COLO829 (cell line): ENCODE measurements around the gene DUSP28.

Experiments used
- DNase-seq: peaks from one replicate; pipeline ENCODE4 v3.0.0; 2012; ENCODE audit warnings: low spot score

The DUSP28 gene

GRCh38 chr2:240586919-240587800 lies 27.0 kb downstream of the DUSP28 start:
- no peak for DNase-seq

DNA sequence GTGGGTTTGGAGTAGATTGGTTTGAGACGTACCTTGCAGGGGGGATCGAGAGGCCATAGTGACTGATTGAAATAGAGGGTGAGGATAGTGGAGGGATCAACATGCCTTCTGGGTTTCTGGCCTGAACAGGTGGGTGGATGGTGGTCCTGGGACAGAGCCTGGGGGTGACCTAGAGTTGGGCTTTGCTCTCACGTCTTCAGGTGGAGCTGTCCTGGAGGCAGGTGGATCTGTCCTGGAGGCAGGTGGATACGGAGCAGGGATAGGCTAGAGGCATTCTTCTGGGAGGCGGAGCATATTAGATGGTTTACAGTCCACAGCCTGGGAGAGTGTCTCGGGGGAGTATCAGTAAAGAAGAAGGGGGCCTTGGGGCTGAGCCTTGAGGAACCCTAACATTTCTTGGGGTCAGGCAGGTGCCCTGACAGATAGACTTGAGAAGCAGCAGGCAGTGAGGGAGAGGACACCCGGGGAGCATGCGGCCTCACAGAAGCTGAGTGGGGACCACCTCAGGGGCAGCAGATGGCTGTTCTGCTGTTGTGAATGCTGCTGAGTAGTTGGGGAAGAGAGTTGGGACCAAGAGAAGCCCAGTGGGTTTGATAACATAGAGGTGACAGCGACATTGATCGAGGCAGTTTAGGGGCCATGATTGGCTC lies 28.0 kb downstream of the DUSP28 start:
- DNase-seq = no peak

GRCh38 chr2:240588669-240589068 lies 28.5 kb downstream of the DUSP28 start:
- no peak for DNase-seq

- no peak for DNase-seq
Measured at GRCh38 chr2:240589375-240589774, 29.2 kb downstream of the DUSP28 start.

DNA sequence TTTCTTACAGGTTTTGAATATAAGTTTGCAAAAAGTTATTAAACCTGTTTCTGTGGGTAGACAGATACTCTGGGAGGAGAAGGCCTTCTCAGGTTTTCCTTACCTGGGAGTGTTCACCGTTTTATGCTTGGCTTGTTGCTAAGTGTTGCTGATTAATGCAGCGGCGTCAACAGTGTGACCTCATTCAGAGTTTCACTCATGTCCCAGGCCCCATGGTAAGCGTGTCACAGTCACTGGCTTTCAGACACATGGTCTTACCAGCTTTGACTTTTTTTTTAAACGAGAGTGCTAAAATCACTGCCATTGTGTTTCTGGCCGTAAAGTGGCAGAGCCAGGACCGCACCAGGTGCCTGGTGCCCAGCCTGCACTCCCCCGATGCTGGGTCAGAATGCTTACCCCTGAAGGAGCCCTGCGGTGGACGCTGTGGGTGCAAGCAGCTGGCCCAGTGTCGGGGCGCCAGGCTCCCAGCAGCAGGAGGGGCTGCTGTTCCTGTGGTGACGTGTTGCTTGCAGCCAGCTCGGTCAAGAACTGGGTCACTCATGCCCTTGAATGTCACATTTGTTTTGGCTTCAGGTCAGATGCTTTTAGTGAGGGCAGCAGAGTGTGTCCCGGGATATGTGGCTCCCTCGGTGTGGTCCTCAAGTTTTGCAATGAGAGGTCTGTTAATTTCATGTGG lies 29.8 kb downstream of the DUSP28 start:
- no peak for DNase-seq

- DNase-seq = no peak
Measured at GRCh38 chr2:240590681-240591111, 30.5 kb downstream of the DUSP28 start.

DNA sequence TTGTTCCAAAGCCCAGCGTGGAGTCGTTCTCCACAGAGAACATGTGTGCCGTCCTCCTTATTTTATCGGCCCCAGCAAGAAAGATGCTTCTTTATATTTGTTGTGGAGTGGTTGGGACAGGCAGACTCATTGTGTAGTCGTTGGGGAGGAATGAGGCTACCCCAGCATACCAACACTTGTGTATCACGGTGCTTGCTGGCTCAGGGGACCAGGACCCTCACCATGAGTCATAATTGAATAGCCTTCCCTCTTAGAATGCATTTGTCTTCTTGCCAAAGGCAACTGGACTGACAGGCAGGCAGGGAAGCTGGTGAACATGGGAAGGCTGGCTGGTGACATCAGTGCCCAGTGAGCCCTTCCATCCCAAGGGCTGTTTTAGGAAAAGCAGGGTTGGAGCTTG lies 31.1 kb downstream of the DUSP28 start:
- no peak for DNase-seq

DNA sequence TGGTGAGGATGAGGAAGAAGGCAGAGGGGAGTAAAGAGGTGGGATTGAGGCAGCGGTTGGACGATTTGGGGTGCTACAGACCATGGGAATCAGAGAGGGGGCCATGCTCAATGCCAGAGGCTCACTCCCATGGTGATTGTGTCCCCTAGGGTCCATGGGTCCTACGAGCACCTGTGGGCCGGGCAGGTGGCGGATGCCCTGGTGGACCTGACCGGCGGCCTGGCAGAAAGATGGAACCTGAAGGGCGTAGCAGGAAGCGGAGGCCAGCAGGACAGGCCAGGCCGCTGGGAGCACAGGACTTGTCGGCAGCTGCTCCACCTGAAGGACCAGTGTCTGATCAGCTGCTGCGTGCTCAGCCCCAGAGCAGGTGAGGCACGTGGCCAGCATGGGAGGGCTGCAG lies 31.6 kb downstream of the DUSP28 start:
- no peak for DNase-seq

DNA sequence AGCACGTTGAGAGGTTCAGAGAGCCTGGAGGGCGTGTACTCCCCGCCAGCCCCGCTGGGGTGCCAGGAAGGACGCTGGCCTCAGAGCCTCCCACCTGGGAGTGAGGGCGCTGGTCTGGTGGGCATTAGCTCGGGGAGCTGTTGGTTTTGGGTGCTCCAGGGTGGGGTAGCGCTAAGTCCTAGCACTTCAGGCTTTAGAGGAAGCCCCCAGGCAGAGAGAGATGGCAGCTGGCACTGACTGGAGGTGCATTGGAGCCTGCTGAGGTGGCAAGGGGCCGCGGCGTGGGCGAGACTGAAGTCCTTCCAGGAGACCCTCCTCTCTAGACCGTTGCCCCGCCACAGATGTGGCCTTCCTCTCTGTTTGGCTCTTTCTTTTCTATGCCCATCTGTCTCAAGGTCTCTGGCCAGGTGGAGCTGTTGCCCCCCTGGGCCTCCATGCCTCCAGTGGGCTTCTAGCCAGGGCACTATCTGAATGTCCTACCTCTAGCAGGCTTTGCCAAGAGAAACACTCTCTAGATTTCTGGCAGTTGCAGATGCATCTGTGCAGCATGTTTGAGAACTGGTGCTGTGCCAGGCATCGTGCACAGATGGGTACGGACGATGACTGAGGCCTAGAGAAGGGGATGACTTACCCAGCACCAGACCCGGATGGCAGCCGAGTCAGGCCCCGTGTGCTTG lies 33.0 kb downstream of the DUSP28 start:
- no peak for DNase-seq

- DNase-seq = no peak
Measured at GRCh38 chr2:240593703-240594451, 33.7 kb downstream of the DUSP28 start.

DNA sequence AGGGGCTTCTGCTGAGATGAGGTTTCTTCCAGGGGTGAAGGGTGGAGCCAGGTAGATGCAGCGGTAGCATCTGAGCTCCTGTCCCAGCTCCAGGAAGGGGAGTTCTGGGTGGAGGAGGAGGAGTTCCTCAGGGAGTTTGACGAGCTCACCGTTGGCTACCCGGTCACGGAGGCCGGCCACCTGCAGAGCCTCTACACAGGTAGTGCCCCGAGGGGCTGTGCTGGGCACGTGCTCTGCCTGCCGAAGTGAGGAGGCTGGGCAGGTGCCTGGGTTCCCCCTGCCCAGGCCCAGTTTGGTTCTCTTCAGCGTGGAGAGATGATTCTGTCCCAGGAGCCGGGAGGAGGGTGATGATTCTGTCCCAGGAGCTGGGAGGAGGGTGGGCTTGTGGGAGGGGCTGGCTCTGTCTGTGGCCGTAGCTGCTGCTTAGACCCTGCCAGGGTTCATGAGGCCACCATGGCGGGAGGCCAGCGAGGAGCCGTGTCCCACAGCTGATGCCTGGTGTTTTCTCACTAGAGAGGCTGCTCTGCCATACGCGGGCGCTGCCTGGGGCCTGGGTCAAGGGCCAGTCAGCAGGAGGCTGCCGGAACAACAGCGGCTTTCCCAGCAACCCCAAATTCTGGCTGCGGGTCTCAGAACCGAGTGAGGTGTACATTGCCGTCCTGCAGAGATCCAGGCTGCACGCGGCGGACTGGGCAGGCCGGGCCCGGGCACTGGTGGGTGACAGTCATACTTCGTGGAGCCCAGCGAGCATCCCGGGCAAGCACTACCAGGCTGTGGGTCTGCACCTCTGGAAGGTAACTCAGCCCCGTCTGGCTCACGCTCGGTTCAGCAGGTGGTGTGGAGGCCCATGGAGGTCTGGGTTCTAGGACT lies 34.6 kb downstream of the DUSP28 start:
- DNase-seq = no peak

DNA sequence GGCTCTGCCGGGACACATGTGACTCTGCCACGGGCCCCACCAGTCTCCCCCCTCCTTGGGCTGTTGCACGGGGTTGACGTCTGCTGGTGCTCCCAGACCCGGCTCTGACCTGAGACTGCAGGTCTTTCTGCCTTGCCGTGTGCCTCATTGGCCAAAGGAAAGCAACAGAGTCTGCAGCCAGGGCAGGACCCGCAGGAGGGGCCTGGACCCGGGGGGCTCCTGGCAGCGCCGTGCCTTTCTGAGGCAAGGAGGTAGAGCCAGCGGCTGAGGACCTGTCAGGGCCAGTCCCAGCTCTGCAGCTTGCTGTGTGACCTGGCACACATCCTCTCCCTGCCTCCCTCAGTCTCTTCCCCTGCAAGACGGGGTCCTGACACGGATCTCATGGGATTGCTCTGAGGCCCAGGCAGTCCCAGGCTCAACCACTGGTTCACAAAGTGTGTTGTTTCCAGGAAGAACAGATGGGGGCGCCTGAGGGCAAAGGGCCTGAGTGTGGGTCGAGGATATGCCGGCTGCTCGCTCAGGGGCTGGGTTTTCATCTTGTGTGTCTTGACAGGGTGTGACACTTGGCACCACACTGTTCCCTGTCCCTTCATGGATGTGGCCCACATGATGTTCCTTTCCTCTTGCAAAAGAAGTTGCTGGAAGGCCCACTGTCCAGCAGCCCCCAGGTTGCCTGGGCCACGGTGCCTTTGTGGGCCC lies 35.4 kb downstream of the DUSP28 start:
- DNase-seq = no peak

- no peak for DNase-seq
Measured at GRCh38 chr2:240596080-240596460, 35.9 kb downstream of the DUSP28 start.

DNA sequence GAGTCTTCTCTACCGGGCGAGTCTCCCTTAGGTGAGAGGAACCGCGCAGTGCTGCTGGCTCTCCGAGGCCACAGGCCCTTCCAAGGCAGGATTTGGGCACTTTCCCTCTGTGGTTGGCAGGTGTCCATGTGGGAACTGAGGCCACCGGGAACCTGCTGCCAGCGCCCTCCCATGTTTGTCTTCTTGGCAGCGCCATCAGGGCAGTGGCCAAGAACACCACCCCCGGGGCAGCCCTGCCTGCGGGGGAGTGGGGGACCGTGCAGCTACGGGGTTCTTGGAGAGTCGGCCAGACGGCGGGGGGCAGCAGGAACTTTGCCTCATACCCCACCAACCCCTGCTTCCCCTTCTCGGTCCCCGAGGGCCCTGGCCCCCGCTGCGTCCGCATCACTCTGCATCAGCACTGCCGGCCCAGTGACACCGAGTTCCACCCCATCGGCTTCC lies 36.4 kb downstream of the DUSP28 start:
- DNase-seq = no peak

DNA sequence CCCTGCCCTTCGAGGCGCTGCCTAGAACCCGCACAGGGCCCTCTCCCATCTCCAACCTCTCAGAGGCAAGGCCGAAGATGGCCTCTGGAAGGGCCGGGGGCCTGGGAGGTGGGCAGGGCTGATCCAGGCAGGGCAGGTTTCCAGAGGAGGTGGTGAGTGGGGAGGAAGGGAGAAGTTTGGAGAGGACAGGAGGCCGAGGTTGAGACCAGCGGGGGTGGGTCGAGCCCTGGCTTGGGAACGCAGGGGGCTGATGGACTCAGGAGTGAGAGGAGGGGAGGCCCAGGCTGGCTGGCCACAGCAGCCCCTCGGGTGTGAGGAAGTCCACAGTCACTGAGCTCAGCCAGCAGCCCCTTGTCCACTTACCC lies 36.9 kb downstream of the DUSP28 start:
- no peak for DNase-seq

- no peak for DNase-seq
Measured at GRCh38 chr2:240597419-240598181, 37.4 kb downstream of the DUSP28 start.

DNA sequence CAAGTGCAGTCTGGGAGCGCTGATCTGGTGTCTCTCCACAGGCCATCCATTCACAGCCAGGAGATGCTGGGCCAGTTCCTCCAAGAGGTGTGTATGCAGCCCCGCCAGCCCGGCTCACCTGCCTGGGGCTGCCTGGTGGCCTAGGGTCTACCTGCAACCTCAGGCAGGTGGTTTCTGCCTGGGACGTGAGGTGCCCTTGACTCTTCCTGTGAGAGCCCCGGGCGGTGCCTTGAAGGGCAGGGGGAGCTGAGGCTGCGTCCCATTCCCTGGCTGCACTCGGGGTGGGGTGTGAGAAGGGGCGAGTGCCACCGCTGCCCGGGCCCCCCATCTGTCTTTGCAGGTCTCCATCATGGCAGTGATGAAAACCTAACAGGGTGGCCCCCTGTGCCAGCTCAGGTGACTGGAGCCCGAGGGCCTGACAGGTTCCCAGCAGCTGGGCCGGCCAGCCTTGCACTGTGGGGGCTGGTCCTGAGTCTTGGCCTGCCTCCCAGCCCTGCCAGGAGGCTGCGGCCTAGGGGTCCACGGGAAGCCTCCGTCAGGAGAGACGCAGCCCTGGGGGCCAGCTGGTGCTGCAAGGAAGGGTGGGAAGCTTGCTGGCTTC lies 38.3 kb downstream of the DUSP28 start:
- DNase-seq = no peak

DNA sequence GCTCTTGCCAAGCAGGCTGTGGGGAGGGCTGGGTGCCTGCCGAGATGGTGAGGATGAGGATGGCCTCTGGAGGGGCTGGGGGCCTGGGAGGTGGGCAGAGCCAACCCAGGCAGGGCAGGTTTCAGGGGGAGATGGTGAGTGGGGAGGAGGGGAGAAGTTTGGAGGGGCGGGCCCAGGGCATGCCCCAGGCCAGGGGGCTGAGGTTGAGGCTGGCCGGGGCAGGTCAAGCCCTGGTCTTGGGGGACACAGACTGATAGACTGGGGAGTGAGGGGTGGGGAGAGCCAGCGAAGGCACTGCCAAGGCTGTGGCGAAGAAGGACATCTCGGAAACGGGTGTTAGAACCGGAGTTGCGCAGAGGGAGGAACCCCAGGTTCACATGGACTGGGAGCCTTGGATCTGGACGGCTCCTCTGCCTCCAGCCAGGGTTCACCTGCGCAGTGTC lies 39.0 kb downstream of the DUSP28 start:
- no peak for DNase-seq

GRCh38 chr2:240600451-240600961 lies 40.3 kb downstream of the DUSP28 start:
- no peak for DNase-seq
